Left lobe of liver (tissue), 2 donors: ENCODE data around the gene RPS6KA2. TPM values are rescaled to one million over a fixed set of nuclear protein-coding genes. Genes with fewer than 3 reads are reported as not detected.

ENCODE experiments used
- ATAC-seq: fragments of 200-7000 bp; cut with Tn5 transposase; one replicate; pipeline ENCODE4 v1.9.1; 2020; ENCODE audit warnings: mild to moderate bottlenecking, moderate library complexity
- DNase-seq: peaks from one replicate; pipeline ENCODE4 v3.0.0-alpha.2; 2020; ENCODE audit warnings: low spot score
- total RNA-seq: library from RNA; stranded (reverse); gene quantifications from one replicate; pipeline ENCODE4 v1.2.1, GENCODE V29; 2021
- donor health status: DM: no; HTN: no; CAD: no; lungs with moderate emphysema.
- donor health status: DM: no; HTN: yes; CAD: no.

The RPS6KA2 gene
- 12.4 TPM for total RNA-seq

GRCh38 chr6:166627033-166627874 lies at the start of gene RPS6KA2:
Gene RPS6KA2 (minus strand): TSS chr6:166627251. CDS start chr6:166627019, 232 bp downstream.
- ATAC-seq (peak; percentile 88), DNase-seq (peak; percentile 100)

GRCh38 chr6:166676270-166676860 lies 49.3 kb upstream of the RPS6KA2 start:
- DNase-seq (no peak), ATAC-seq (no peak)

GRCh38 chr6:166675736-166676135 lies 48.7 kb upstream of the RPS6KA2 start:
- ATAC-seq (no peak), DNase-seq (no peak)

- DNase-seq (no peak), ATAC-seq (no peak)
Measured at GRCh38 chr6:166673309-166673708, 46.3 kb upstream of the RPS6KA2 start.

- no peak for DNase-seq
Measured at GRCh38 chr6:166672624-166673206, 45.7 kb upstream of the RPS6KA2 start.

GRCh38 chr6:166672146-166672545 lies 45.1 kb upstream of the RPS6KA2 start:
- DNase-seq (no peak), ATAC-seq (no peak)

More at GRCh38 chr6:166672624-166673206, 45.7 kb upstream of the RPS6KA2 start:
- ATAC-seq = no peak

- DNase-seq (no peak), ATAC-seq (peak; percentile 30)
Measured at GRCh38 chr6:166671434-166672081, 44.5 kb upstream of the RPS6KA2 start.

GRCh38 chr6:166670894-166671293 lies 43.8 kb upstream of the RPS6KA2 start:
- ATAC-seq (no peak), DNase-seq (no peak)

- DNase-seq = no peak
- ATAC-seq = no peak
Measured at GRCh38 chr6:166670013-166670412, 43.0 kb upstream of the RPS6KA2 start.

GRCh38 chr6:166667796-166668610 lies 41.0 kb upstream of the RPS6KA2 start:
- no peak for DNase-seq

GRCh38 chr6:166664135-166664534 lies 37.1 kb upstream of the RPS6KA2 start:
- ATAC-seq = no peak
- DNase-seq = no peak

More at GRCh38 chr6:166667796-166668610, 41.0 kb upstream of the RPS6KA2 start:
- no peak for ATAC-seq

- DNase-seq (no peak), ATAC-seq (no peak)
Measured at GRCh38 chr6:166663568-166663967, 36.5 kb upstream of the RPS6KA2 start.

- no peak for ATAC-seq
- no peak for DNase-seq
Measured at GRCh38 chr6:166662690-166663089, 35.6 kb upstream of the RPS6KA2 start.

- ATAC-seq = no peak
- no peak for DNase-seq
Measured at GRCh38 chr6:166661327-166662085, 34.5 kb upstream of the RPS6KA2 start.

- DNase-seq = no peak
- no peak for ATAC-seq
Measured at GRCh38 chr6:166660157-166660688, 33.2 kb upstream of the RPS6KA2 start.

GRCh38 chr6:166659581-166659980 lies 32.5 kb upstream of the RPS6KA2 start:
- DNase-seq = no peak
- ATAC-seq = no peak

GRCh38 chr6:166658792-166659150 lies 31.7 kb upstream of the RPS6KA2 start:
- no peak for DNase-seq
- no peak for ATAC-seq

GRCh38 chr6:166658115-166658791 lies 31.2 kb upstream of the RPS6KA2 start:
- ATAC-seq = no peak
- DNase-seq = no peak

- ATAC-seq (no peak), DNase-seq (no peak)
Measured at GRCh38 chr6:166657531-166657930, 30.5 kb upstream of the RPS6KA2 start.
